SK-N-MC (cell line): Measurements from ENCODE around the gene CACNA2D1.
A peak's percentile ranks its signal among the peaks of the same experiment; 100 is the strongest.
"Not testable (repeated sequence)": the region's sequence is repeated elsewhere in the genome, so short reads cannot be mapped to it uniquely, and the experiment has no call there.

ENCODE experiments used
- DNase-seq: peaks from one replicate; pipeline ENCODE4 v3.0.0-alpha.2; 2011; ENCODE audit warnings: low read depth, low spot score
- H3K27ac ChIP-seq: fragments of 200-600 bp; sonication (generic); 2 replicates; pipeline ENCODE4 v1.5.1; 2016; ENCODE audit warnings: mixed run types
- H3K36me3 ChIP-seq: fragments of 200-600 bp; sonication (generic); 2 replicates; pipeline ENCODE4 v1.6.1; 2017; ENCODE audit warnings: antibody characterized with exemption, low read length, mixed read lengths; ENCODE audit not compliant: insufficient read depth
- H3K4me3 ChIP-seq: fragments of 200-600 bp; sonication (generic); 2 replicates; pipeline ENCODE4 v1.5.1; 2016
- H3K9ac ChIP-seq: fragments of 200-600 bp; sonication (generic); 2 replicates; pipeline ENCODE4 v1.8.0; 2017; ENCODE audit warnings: mixed run types, mixed read lengths; ENCODE audit not compliant: insufficient read length
- H3K9me3 ChIP-seq: fragments of 200-600 bp; sonication (generic); 2 replicates; pipeline ENCODE4 v1.6.1; 2017; ENCODE audit warnings: low read depth, mild to moderate bottlenecking, antibody characterized with exemption, low read length, moderate library complexity, mixed read lengths
- EZH2 ChIP-seq: fragments of 200-600 bp; sonication (generic); IDR thresholded peaks from one replicate; pipeline ENCODE4 v1.6.1; 2017; ENCODE audit warnings: antibody characterized with exemption
- FOXP2 ChIP-seq: optimal IDR thresholded peaks from 2 replicates; pipeline ENCODE3; 2011; ENCODE audit warnings: mild to moderate bottlenecking, moderate library complexity; ENCODE audit not compliant: insufficient read depth; ENCODE audit errors: extremely low read length, control extremely low read depth
- POLR2AphosphoS5 ChIP-seq: IDR thresholded peaks from 2 replicates; pipeline ENCODE4 v1.6.1; 2012; ENCODE audit warnings: mild to moderate bottlenecking, low read depth, low read length, borderline replicate concordance

The CACNA2D1 gene

GRCh38 chr7:82156168-82156567 is 287.4 kb downstream of the CACNA2D1 start:
- TF ChIP-seq EZH2 = no peak
- TF ChIP-seq FOXP2 = no peak
- no peak for TF ChIP-seq POLR2AphosphoS5
- Histone ChIP-seq H3K36me3 (no peaks in the 10 kb centered on the region), H3K4me3 (0 out of 2 replicates have a peak overlapping the region, but pooled peaks have one; percentile 16), H3K9ac (no peak overlapping the region), H3K9me3 (no peaks in the 10 kb centered on the region), H3K27ac (no peak overlapping the region)
- DNase-seq = no peak

- no peak for TF ChIP-seq POLR2AphosphoS5
- Histone ChIP-seq H3K36me3 (no peaks in the 10 kb centered on the region), H3K27ac (no peak overlapping the region), H3K9me3 (no peaks in the 10 kb centered on the region), H3K4me3 (no peak overlapping the region), H3K9ac (no peak overlapping the region)
- DNase-seq = no peak
Measured at GRCh38 chr7:82154728-82155127, 288.8 kb downstream of the CACNA2D1 start.

- DNase-seq = no peak
Measured at GRCh38 chr7:82153776-82154175, 289.8 kb downstream of the CACNA2D1 start.

GRCh38 chr7:82152858-82153257 is 290.7 kb downstream of the CACNA2D1 start:
- DNase-seq = no peak
- TF ChIP-seq FOXP2 = no peak
- TF ChIP-seq POLR2AphosphoS5 = no peak
- TF ChIP-seq EZH2 = no peak
- H3K27ac ChIP-seq = no peak overlapping the region
- H3K9me3 ChIP-seq = no peaks in the 10 kb centered on the region
- H3K4me3 ChIP-seq = no peak overlapping the region
- H3K9ac ChIP-seq = no peak overlapping the region
- no peaks in the 10 kb centered on the region for H3K36me3 ChIP-seq

More at GRCh38 chr7:82153776-82154175, 289.8 kb downstream of the CACNA2D1 start:
- Histone ChIP-seq H3K36me3 (no peaks in the 10 kb centered on the region), H3K4me3 (no peak overlapping the region), H3K27ac (no peak overlapping the region), H3K9me3 (no peaks in the 10 kb centered on the region), H3K9ac (no peak overlapping the region)
- no peak for TF ChIP-seq FOXP2
- no peak for TF ChIP-seq POLR2AphosphoS5
- no peak for TF ChIP-seq EZH2

GRCh38 chr7:82146491-82146890 is 297.1 kb downstream of the CACNA2D1 start:
- Histone ChIP-seq H3K36me3 (no peaks in the 10 kb centered on the region), H3K27ac (no peak overlapping the region), H3K9me3 (no peaks in the 10 kb centered on the region), H3K9ac (no peak overlapping the region), H3K4me3 (no peak overlapping the region)
- TF ChIP-seq EZH2 (no peak), FOXP2 (no peak), POLR2AphosphoS5 (no peak)
- DNase-seq = no peak

GRCh38 chr7:82142263-82142864 is 301.2 kb downstream of the CACNA2D1 start:
- no peak overlapping the region for H3K27ac ChIP-seq
- TF ChIP-seq EZH2 (no peak), FOXP2 (no peak)
- no peak for DNase-seq
- H3K36me3 ChIP-seq = no peaks in the 10 kb centered on the region
- H3K9ac ChIP-seq = no peak overlapping the region
- H3K4me3 ChIP-seq = no peak overlapping the region
- H3K9me3 ChIP-seq = no peaks in the 10 kb centered on the region

- Histone ChIP-seq H3K9me3 (no peaks in the 10 kb centered on the region), H3K4me3 (no peak overlapping the region), H3K36me3 (no peaks in the 10 kb centered on the region), H3K27ac (no peak overlapping the region), H3K9ac (no peak overlapping the region)
- no peak for TF ChIP-seq EZH2
- TF ChIP-seq FOXP2 = no peak
- TF ChIP-seq POLR2AphosphoS5 = no peak
- no peak for DNase-seq
Measured at GRCh38 chr7:82141427-82141826, 302.1 kb downstream of the CACNA2D1 start.

- not testable (repeated sequence) for H3K36me3 ChIP-seq, H3K9me3 ChIP-seq
Measured at GRCh38 chr7:82140608-82141007, 303.0 kb downstream of the CACNA2D1 start.

GRCh38 chr7:82131215-82131614 is 312.4 kb downstream of the CACNA2D1 start:
- TF ChIP-seq EZH2 (no peak), FOXP2 (no peak), POLR2AphosphoS5 (no peak)
- Histone ChIP-seq H3K36me3 (peaks cover 8% of the 10 kb centered on the region; the same call in 1 of the 2 replicates), H3K9me3 (no peaks in the 10 kb centered on the region), H3K4me3 (no peak overlapping the region), H3K9ac (no peak overlapping the region), H3K27ac (no peak overlapping the region)
- DNase-seq = no peak

More at GRCh38 chr7:82140608-82141007, 303.0 kb downstream of the CACNA2D1 start:
- H3K27ac ChIP-seq, H3K9ac ChIP-seq, H3K4me3 ChIP-seq, DNase-seq: not testable (repeated sequence)

- peaks cover 13% of the 10 kb centered on the region for H3K36me3 ChIP-seq
- TF ChIP-seq EZH2 (no peak), POLR2AphosphoS5 (no peak), FOXP2 (no peak)
- no peak overlapping the region for H3K27ac ChIP-seq
- no peak overlapping the region for H3K9ac ChIP-seq
- DNase-seq = no peak
- H3K4me3 ChIP-seq = no peak overlapping the region
- H3K9me3 ChIP-seq = no peaks in the 10 kb centered on the region
Measured at GRCh38 chr7:82129091-82129490, 314.5 kb downstream of the CACNA2D1 start.
